ENCODE results near the gene MAX.

DNA sequence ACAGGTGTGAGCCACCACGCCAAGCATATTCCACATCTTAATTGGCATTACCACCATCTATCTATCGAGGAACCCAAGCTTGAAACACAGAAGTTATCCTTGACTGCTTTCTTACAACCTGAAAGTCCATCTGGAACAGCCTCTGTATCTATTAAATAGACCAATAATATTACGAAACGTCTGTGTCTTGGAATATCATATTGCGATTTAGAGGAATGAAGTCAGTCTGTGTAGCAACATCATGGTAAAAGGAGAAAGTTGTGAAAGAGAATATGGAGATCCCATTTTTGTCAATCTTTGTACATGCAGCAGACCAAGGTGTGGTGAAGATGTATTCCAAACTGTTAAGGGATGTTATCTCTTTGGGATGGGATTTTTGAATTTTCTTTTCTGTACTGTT lies 25.8 kb upstream of the MAX start:
- TF ChIP-seq CTCF (IDR thresholded peaks at IDR 0.05) (no peak), POLR2AphosphoS5 (IDR thresholded peaks at IDR 0.05) (no peak), EP300 (IDR thresholded peaks at IDR 0.05) (no peak), POLR2A (IDR thresholded peaks at IDR 0.05) (no peak)

Measured in stomach (tissue), 4 donors.